ENCODE measurements around the gene CCNYL1. TPM values are rescaled to one million over a fixed set of nuclear protein-coding genes. Genes with fewer than 3 reads are reported as not detected.

Gene CCNYL1
- polyA plus RNA-seq, 3 donors = 4.1 to 10.6 (median 4.6) TPM

DNA sequence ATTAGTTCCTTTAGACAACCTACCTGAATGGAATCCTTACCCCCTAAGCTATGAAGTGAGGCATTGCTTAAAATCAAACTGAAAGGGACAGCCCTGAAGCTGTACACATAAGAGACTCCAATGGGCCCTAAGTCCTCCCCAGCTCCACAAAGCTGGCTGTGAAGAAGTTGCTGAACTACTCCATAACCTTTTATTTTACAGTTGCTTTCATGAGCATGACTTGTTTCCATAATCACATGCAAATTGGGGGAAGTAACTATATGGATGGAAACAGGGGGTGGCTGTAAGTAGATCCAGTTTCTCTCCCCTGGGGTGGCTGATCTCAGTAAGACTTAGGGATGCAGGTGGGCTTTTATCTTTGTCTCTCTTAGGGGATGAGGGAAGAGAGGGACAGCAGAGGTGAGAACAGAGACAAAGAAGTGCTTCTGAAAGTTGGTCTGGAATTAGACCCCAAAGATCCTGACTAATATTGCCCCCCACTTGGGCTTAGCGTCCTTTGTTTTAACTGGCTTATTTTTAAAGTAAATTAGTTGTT is 52.7 kb downstream of the CCNYL1 start:
- H3K79me2 ChIP-seq (ENCODE audit: insufficient read depth, low read length) = peaks cover 9% of the 10 kb centered on the region

GRCh38 chr2:207765547-207765946 is 54.1 kb downstream of the CCNYL1 start:
- Histone ChIP-seq H2AFZ (ENCODE audit: insufficient read depth, low read depth, low read length, poor library complexity, severe bottlenecking) (no peak overlapping the region), H4K20me1 (ENCODE audit: insufficient read depth, low read length) (peaks cover 7% of the 10 kb centered on the region), H3K4me3 (replicated peaks in 1 of 3; ENCODE audit: low read depth in 2 of 3, low read length in 3 of 3) (no peak overlapping the region), H3K4me2 (replicated peaks; ENCODE audit: extremely low read depth, low read length, poor library complexity, severe bottlenecking) (no peak overlapping the region), H3K27ac (ENCODE audit: low read depth in 1 of 2, low read length in 2 of 2) (no peak overlapping the region), H3K4me1 (ENCODE audit: control insufficient read depth in 1 of 2, insufficient read depth in 2 of 2, low read length in 2 of 2) (peaks cover 35% of the 10 kb centered on the region in 2 donors), H3K79me2 (ENCODE audit: insufficient read depth, low read length) (peaks cover 10% of the 10 kb centered on the region), H3K9ac (ENCODE audit: insufficient read depth, low read length, poor library complexity, severe bottlenecking) (no peak overlapping the region), H3K36me3 (replicated peaks in 1 of 2; ENCODE audit: control insufficient read depth in 1 of 2, insufficient read depth in 2 of 2, low read length in 2 of 2) (peaks cover 0 to 20% of the 10 kb centered on the region in 2 donors), H3K9me3 (replicated peaks in 1 of 2; ENCODE audit: control insufficient read depth in 1 of 2, insufficient read depth in 1 of 2, low read length in 2 of 2) (no peaks in the 10 kb centered on the region), H3K27me3 (ENCODE audit: control insufficient read depth in 2 of 2, insufficient read depth in 2 of 2, low read length in 2 of 2) (peaks cover 0 to 12% of the 10 kb centered on the region in 2 donors)
- intact Hi-C loops (cut with micrococcal nuclease) = loop anchor here (5.0 to 10.0 kb wide), 2 partner anchors 262 to 269 kb away; partner anchors contain the start of gene PLEKHM3 (in 1 of the 2)
- TF ChIP-seq, protein P1, sequence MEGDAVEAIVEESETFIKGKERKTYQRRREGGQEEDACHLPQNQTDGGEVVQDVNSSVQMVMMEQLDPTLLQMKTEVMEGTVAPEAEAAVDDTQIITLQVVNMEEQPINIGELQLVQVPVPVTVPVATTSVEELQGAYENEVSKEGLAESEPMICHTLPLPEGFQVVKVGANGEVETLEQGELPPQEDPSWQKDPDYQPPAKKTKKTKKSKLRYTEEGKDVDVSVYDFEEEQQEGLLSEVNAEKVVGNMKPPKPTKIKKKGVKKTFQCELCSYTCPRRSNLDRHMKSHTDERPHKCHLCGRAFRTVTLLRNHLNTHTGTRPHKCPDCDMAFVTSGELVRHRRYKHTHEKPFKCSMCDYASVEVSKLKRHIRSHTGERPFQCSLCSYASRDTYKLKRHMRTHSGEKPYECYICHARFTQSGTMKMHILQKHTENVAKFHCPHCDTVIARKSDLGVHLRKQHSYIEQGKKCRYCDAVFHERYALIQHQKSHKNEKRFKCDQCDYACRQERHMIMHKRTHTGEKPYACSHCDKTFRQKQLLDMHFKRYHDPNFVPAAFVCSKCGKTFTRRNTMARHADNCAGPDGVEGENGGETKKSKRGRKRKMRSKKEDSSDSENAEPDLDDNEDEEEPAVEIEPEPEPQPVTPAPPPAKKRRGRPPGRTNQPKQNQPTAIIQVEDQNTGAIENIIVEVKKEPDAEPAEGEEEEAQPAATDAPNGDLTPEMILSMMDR (IDR thresholded peaks at IDR 0.05) = no peak
- peaks cover 40% of the 10 kb centered on the region for H3K4me1 Mint-ChIP-seq
- no peak for DNase-seq
- WGBS (ENCODE audit: insufficient coverage) = no CpG with 5 or more reads among the region's 2 CpGs
- peaks cover 0 to 3% (median 1%) of the 10 kb centered on the region in 7 donors for H3K9me3 Mint-ChIP-seq
- peaks cover 7 to 23% (median 19%) of the 10 kb centered on the region in 3 donors for H3K27me3 Mint-ChIP-seq (ENCODE audit: low read depth in 3 of 3)
- H3K4me3 Mint-ChIP-seq = no peak overlapping the region
- H3K27ac Mint-ChIP-seq = no peak overlapping the region
- H3K36me3 Mint-ChIP-seq = peaks cover 21 to 37% of the 10 kb centered on the region in 2 donors

More for the DNA sequence above, 52.7 kb downstream of the CCNYL1 start:
- H3K36me3 ChIP-seq (replicated peaks in 1 of 2; ENCODE audit: control insufficient read depth in 1 of 2, insufficient read depth in 2 of 2, low read length in 2 of 2) = peaks cover 3 to 26% of the 10 kb centered on the region in 2 donors
- TF ChIP-seq, protein P1 (IDR thresholded peaks at IDR 0.05) = no peak
- Mint-ChIP-seq H3K27ac (no peak overlapping the region), H3K4me1 (peaks cover 34% of the 10 kb centered on the region), H3K9me3 (peaks cover 0 to 3% (median 1%) of the 10 kb centered on the region in 7 donors), H3K27me3 (ENCODE audit: low read depth in 3 of 3) (peaks cover 9 to 21% (median 17%) of the 10 kb centered on the region in 3 donors), H3K36me3 (peaks cover 28 to 44% of the 10 kb centered on the region in 2 donors), H3K4me3 (no peak overlapping the region)
- peaks cover 7% of the 10 kb centered on the region for H4K20me1 ChIP-seq (ENCODE audit: insufficient read depth, low read length)
- H2AFZ ChIP-seq (ENCODE audit: insufficient read depth, low read depth, low read length, poor library complexity, severe bottlenecking) = no peak overlapping the region
- no CpG with 5 or more reads among the region's 1 CpG for WGBS (ENCODE audit: insufficient coverage)
- no peak for DNase-seq
- peaks cover 0 to 12% of the 10 kb centered on the region in 2 donors for H3K27me3 ChIP-seq (ENCODE audit: control insufficient read depth in 2 of 2, insufficient read depth in 2 of 2, low read length in 2 of 2)
- no peak overlapping the region for H3K4me2 ChIP-seq (replicated peaks; ENCODE audit: extremely low read depth, low read length, poor library complexity, severe bottlenecking)
- H3K4me1 ChIP-seq (ENCODE audit: control insufficient read depth in 1 of 2, insufficient read depth in 2 of 2, low read length in 2 of 2) = peaks cover 26 to 30% of the 10 kb centered on the region in 2 donors
- no peaks in the 10 kb centered on the region for H3K9me3 ChIP-seq (replicated peaks in 1 of 2; ENCODE audit: control insufficient read depth in 1 of 2, insufficient read depth in 1 of 2, low read length in 2 of 2)
- intact Hi-C loops (cut with micrococcal nuclease) = loop anchor here in 1 of 2 donors (10.0 kb wide), 1 partner anchor 271 kb away; no protein-coding TSS in a partner anchor
- no peak overlapping the region for H3K9ac ChIP-seq (ENCODE audit: insufficient read depth, low read length, poor library complexity, severe bottlenecking)
- H3K4me3 ChIP-seq (replicated peaks in 1 of 3; ENCODE audit: low read depth in 2 of 3, low read length in 3 of 3) = no peak overlapping the region
- no peak overlapping the region for H3K27ac ChIP-seq (ENCODE audit: low read depth in 1 of 2, low read length in 2 of 2)
